NK-92 treated with Interleukin-12 subunit alpha and Interleukin-12 subunit beta, amount 100 ng/mL, for 24 hours (cell line): ENCODE results near the gene DIS3L2.

ENCODE experiments used
- DNase-seq: peaks from one replicate; lab custom pipeline; 2025; lab: John Stamatoyannopoulos, UW

DIS3L2 gene

GRCh38 chr2:232229911-232230310 is 268.4 kb downstream of the DIS3L2 start:
- no peak for DNase-seq

GRCh38 chr2:232230560-232230959 is 269.0 kb downstream of the DIS3L2 start:
- no peak for DNase-seq

GRCh38 chr2:232231554-232231953 is 270.0 kb downstream of the DIS3L2 start:
- no peak for DNase-seq

GRCh38 chr2:232232915-232233314 is 271.4 kb downstream of the DIS3L2 start:
- DNase-seq = no peak

GRCh38 chr2:232234922-232235615 is 273.6 kb downstream of the DIS3L2 start:
- no peak for DNase-seq

GRCh38 chr2:232235716-232236115 is 274.2 kb downstream of the DIS3L2 start:
- no peak for DNase-seq

- no peak for DNase-seq
These were observed 274.7 kb downstream of the DIS3L2 start for GRCh38 chr2:232236200-232236599.

GRCh38 chr2:232237464-232237863 is 276.0 kb downstream of the DIS3L2 start:
- no peak for DNase-seq

- no peak for DNase-seq
These were observed 276.6 kb downstream of the DIS3L2 start for GRCh38 chr2:232238108-232238507.

- DNase-seq = no peak
These were observed 277.1 kb downstream of the DIS3L2 start for GRCh38 chr2:232238596-232238995.

- DNase-seq = no peak
These were observed 278.6 kb downstream of the DIS3L2 start for GRCh38 chr2:232239951-232240681.

- DNase-seq = no peak
These were observed 279.4 kb downstream of the DIS3L2 start for GRCh38 chr2:232240906-232241305.

GRCh38 chr2:232242316-232242715 is 280.8 kb downstream of the DIS3L2 start:
- no peak for DNase-seq

GRCh38 chr2:232245111-232245510 is 283.6 kb downstream of the DIS3L2 start:
- DNase-seq = no peak

GRCh38 chr2:232246245-232246644 is 284.7 kb downstream of the DIS3L2 start:
- DNase-seq = no peak

GRCh38 chr2:232249096-232249495 is 287.6 kb downstream of the DIS3L2 start:
- no peak for DNase-seq

- no peak for DNase-seq
These were observed 289.0 kb downstream of the DIS3L2 start for GRCh38 chr2:232250246-232251175.

- DNase-seq = no peak
These were observed 293.5 kb downstream of the DIS3L2 start for GRCh38 chr2:232255033-232255432.

- no peak for DNase-seq
These were observed 298.6 kb downstream of the DIS3L2 start for GRCh38 chr2:232260075-232260474.

- no peak for DNase-seq
These were observed 300.3 kb downstream of the DIS3L2 start for GRCh38 chr2:232261776-232262175.

GRCh38 chr2:232263295-232263694 is 301.8 kb downstream of the DIS3L2 start:
- no peak for DNase-seq

- no peak for DNase-seq
These were observed 302.6 kb downstream of the DIS3L2 start for GRCh38 chr2:232264081-232264480.

- DNase-seq = no peak
These were observed 303.8 kb downstream of the DIS3L2 start for GRCh38 chr2:232265329-232265728.
